Limb (tissue), 2 donors: ENCODE data around the gene POLDIP2.
A peak's percentile ranks its signal among the peaks of the same experiment; 100 is the strongest.

Experiments
- DNase-seq, 2 donors: peaks; one replicate each; pipeline ENCODE4 v3.0.0-alpha.2; 2016; ENCODE audit errors: extremely low spot score in 2 of 2

POLDIP2 gene

DNA sequence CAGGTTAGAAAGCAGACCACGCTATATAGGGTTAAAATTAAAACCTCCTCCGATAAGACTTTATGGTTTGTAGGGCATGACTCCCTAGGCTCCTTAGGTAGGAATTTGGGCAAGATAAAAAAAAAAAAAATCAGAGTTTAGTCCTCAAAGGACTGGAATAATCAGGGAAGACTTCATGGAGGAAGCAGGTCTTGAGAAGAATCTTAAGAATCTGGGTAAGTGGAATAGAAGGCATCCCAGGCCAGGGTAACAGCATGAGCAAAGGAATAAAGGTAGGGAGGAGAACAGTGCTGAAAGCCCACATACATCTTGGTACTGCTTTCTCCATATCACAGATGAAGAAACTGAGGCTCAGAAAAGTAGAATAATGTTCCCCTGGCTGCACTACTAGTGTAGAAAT, 33.2 kb upstream of the POLDIP2 start:
- no peak for DNase-seq

DNA sequence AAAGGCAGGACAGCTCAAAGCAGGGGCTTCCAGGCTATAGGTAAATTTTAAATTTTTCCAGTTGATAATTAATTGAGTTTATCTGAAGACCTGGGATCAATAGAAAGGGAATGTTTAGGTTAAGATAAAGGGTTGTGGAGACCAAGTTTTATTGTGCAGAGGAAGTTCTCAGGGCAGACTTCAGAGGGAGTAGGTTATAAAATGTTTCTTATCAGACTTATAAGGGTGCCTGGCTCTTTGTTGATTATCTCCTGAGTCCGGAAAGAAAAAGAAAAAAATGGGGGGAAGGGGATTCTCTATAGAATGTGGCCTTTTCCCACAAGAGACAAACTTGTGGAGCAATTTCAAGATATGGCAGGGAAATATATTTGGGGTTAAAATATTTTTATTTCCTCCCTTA, 32.8 kb upstream of the POLDIP2 start:
- DNase-seq = no peak

DNA sequence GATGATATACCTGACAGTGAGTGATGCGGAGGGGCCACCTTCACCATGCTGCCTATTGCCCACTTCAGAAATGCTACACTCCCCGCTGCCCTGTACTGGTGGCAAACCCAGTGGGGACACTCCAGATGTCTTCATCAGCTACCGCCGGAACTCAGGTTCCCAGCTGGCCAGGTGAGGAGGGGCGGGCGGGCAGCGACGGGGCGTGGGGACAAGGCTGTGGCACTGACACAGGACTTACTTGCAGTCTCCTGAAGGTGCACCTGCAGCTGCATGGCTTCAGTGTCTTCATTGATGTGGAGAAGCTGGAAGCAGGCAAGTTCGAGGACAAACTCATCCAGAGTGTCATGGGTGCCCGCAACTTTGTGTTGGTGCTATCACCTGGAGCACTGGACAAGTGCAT, 30.8 kb upstream of the POLDIP2 start:
- DNase-seq = no peak

DNA sequence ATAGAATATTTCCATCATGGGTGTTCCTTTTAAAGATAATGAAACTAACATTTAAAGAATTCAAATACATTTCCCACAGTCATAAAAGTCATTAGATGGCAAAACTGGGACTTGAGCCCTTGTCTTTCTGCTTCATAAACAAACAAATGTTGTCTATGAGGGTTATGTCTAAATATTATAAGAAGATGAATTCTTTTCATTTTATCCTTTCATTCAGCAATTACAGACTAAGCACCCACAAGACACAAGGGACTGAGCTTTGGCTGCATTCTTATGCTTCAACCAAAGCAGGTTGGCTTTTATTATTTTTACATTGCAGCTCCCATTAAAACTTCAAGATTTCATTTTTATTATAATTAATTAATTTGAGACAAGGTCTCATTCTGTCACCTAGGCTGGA, 29.1 kb upstream of the POLDIP2 start:
- no peak for DNase-seq

DNA sequence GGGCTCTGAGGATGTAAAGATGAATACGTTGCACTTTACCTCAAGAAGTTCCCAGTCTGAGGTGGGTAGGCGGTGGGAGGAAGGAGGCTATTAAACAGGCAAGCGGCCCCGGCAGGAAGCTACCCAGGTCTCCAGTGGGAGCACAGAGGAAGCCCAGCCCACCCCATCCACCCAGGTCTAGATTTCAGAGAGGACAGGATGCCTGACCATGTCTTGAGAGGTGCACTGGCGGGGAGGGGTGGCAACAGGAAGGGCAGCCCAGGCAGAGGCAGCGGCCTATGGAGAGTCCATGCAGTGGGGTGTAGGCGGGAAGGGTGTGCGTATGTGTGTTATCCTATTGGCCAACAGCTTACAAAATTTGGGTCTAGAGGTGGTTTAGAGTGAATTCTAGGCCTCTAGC, 28.1 kb upstream of the POLDIP2 start:
- no peak for DNase-seq

DNA sequence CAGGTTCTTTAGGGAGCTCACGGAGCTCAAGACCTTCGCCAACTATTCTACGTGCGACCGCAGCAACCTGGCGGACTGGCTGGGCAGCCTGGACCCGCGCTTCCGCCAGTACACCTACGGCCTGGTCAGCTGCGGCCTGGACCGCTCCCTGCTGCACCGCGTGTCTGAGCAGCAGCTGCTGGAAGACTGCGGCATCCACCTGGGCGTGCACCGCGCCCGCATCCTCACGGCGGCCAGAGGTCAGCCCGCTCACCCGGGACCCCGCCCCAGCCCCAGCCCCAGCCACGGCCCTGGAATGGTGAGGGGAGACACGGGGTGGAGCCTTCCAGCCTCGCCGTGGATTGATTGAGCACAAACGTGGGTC, 27.7 kb upstream of the POLDIP2 start:
- DNase-seq = no peak

DNA sequence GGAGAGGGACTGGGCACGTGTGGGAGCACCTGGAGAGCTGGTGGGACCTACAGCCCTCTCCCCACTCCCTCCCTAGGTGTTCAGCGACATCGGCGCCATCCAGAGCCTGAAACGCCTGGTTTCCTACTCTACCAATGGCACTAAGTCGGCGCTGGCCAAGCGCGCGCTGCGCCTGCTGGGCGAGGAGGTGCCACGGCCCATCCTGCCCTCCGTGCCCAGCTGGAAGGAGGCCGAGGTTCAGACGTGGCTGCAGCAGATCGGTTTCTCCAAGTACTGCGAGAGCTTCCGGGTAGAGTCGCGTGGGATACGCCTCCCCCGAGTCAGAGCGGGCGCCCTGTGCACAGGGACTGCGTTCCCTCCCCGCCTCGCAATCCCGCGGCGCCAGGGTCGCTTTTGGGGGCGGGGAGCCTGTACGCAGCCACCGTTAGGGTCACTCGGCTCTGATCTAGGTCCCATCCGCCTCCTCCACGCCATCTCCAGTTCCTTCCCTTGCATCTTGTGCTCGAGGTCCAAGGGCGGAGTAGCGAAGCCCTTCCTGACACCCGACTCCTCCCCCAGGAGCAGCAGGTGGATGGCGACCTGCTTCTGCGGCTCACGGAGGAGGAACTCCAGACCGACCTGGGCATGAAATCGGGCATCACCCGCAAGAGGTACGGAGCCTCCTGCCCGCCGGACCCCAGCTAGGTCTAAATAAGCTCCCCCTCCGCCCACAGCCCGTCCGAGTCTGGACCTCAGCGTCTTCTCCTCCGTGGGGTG, 27.1 kb upstream of the POLDIP2 start:
- no peak for DNase-seq

DNA sequence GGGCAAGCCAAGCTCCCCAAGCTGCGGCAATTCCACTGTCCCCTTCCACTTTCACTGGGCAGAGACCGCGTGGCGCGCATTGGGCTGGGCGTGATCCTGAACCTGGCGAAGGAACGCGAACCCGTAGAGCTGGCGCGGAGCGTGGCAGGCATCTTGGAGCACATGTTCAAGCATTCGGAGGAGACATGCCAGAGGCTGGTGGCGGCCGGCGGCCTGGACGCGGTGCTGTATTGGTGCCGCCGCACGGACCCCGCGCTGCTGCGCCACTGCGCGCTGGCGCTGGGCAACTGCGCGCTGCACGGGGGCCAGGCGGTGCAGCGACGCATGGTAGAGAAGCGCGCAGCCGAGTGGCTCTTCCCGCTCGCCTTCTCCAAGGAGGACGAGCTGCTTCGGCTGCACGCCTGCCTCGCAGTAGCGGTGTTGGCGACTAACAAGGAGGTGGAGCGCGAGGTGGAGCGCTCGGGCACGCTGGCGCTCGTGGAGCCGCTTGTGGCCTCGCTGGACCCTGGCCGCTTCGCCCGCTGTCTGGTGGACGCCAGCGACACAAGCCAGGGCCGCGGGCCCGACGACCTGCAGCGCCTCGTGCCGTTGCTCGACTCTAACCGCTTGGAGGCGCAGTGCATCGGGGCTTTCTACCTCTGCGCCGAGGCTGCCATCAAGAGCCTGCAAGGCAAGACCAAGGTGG, 24.0 kb upstream of the POLDIP2 start:
- peak in 1 of 2 donors; percentile 47 for DNase-seq

DNA sequence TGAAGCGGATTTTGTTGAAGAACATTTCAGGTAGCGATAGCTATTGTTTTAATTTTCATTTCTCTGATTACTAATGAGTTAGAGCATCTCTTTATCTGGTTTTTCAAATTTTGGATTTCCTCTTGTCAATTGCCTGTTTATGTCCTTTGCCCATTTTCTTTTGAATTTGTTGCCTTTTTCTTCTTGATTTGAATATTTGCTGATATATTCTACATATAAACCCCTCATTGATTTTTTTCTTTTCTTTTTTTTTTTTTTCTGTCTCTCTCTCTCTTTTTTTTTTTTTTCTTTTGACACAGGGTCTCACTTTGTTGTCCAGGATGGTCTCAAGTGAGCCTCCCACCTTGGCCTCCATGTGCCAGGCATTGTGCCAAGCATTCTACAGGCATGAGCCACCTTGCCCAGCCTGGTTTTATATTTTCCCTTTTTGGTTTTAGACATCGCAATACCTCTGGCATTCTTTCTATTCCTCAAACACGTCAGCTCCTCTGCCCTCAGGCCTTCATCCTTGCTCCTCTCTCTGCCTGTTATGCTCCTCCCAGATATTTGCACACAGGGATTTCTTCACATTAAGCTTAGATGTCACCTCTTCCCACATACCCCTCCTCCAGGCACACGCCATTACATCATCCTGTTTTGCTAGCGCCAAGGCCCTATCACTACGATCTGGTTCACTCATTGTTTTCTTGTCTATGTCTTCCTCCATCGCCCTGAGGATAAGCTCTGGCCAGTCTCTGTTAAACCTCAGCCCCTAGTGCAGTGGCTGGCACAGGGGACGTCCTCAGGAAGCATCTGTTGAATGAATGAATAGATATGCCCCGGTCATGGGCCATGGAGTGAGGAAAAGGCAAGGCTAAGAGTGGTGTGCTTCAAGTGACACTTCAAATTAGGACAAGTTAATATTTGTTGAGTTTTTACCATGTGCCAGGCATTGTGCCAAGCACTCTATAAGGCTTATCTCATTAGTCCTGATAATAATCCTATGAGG, 22.8 kb upstream of the POLDIP2 start:
- no peak for DNase-seq

DNA sequence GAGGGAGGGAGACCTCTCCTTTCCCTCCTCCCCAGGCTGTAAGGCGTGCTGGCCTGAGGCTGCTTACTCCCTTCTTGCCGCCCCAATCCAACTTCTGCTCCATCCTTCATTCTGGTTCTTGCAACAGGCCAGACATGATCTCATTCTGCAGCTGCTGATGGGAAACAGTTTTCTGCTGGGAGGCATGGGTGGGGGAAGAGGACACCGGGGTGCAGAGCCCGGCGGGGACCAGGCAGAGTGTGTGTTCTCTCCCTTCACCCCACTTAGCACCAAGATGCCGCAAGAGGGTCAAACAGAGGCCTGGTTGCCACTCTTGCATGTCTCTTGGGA, 15.6 kb upstream of the POLDIP2 start:
- no peak for DNase-seq

DNA sequence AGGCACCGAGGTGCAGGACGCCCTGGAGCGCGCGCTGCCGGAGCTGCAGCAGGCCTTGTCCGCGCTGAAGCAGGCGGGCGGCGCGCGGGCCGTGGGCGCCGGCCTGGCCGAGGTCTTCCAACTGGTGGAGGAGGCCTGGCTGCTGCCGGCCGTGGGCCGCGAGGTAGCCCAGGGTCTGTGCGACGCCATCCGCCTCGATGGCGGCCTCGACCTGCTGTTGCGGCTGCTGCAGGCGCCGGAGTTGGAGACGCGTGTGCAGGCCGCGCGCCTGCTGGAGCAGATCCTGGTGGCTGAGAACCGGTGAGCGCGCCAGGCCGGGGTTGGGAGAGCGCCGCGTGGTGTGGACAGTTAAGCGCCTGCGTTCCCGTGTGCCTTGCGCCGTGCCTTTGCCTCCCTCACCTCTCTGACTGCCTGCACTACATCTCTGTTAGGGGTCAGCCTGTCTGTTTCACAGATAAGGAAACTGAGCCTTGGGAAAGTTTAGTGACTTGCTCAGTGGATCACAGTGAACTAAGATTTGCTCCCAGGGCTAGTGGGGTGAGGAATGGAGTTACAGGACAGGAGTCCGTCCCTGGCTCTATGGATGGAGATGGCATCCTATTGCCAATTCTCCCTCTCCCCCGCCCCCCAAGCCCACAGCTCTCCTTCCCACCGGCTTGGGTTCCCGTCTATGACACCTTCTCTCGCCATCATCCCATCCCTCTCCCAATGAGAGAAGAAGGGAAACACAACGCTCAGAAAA, 15.0 kb upstream of the POLDIP2 start:
- no peak for DNase-seq

DNA sequence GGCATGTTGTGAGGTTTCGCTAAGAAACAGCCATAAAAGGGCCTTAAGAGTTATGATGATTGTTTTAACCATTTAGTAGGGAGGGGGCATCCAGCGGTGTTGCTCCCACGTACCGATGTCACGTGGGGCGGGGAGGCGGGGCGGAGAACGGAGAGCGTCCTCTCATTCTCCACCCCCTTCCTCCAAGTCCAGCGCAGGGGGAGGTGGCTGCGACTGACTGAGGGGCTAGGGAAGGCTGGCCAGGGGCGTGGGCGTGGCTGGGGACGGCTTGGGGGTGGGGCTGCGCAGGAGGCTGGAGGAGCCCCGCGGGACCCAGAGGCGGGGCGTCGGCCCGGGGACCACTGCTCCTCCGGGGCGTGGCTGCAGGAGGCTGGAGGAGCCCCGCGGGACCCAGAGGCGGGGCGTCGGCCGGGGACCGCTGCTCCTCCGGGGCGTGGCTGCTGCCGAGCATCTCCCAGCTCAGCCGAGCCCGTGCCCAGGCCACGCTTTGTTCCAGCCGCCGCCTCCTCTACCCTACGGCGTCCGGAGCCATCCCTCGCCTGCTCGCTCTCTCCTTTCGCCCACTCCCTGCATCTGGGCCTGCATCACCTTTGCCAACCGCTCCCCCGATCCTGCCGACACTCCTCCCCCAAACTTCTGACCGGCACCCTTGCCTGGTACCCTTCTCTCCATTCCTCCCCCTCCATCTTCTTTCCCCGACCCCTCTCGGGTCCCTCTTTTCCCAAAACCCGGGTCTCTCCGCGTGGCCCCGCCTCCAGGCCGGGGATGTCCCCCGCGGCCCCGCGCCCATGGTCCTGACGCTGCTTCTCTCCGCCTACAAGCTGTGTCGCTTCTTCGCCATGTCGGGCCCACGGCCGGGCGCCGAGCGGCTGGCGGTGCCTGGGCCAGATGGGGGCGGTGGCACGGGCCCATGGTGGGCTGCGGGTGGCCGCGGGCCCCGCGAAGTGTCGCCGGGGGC, 14.2 kb upstream of the POLDIP2 start, which contains the start of gene SARM1:
Gene SARM1 (plus strand): TSS at position 450 of the 958 bp plus-strand sequence. CDS start 339 bp downstream, at position 789.
- DNase-seq = peak; percentile 74 to 91

DNA sequence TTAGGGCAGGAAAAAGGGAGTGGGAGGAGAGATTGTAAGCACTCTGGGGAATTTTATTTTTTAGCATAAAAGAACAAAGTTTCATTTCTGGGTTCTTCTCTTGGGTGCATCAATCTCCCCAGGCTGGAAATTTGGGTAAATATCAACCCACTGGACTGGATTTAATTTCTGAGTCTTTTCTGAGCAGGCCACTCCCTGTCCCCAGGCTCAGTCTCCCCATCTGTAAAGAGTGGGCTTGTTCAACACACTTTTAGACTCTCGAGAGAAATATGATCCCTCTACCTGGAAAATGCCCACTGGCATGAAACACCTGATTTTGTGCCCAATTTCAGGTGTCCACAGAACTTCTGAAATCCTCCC, 13.4 kb upstream of the POLDIP2 start:
- no peak for DNase-seq

DNA sequence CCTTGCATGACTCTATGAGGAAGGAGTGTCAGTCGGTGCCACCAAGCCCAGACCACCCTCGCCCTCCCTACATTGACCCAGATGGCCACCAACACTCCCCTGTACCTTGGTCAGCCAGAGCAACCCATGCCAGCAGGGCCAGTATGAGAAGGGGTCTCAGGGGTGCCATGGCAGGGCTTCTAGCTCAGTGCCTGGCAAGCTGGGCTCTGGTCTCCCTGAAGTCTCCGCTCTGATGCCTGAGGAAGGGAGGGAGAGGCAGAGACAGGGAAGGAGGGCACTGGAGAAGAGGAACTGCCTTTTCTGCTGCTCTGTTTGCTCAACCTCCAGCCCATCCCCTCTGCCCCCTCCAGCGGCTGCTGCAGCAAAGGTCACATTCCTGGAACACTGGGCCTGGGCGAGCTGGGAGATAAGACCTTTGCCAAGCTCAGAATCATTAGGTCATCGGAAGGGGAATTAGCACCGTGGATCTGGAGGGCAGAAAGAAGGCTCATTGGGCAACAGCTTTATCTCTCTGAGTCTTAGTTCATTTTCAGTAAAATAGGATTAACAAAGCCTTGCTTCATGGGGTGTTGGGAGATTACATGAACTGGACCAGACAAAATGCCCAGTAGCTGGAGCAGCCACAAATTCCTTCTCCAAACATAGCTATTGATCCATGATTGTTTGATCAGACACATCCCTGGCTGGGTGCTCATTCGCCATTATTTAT, 12.9 kb upstream of the POLDIP2 start, which contains the start of gene VTN:
Gene VTN (minus strand): TSS at position 273 of the 709 bp plus-strand sequence. CDS start 104 bp downstream, at position 169.
- DNase-seq = no peak

DNA sequence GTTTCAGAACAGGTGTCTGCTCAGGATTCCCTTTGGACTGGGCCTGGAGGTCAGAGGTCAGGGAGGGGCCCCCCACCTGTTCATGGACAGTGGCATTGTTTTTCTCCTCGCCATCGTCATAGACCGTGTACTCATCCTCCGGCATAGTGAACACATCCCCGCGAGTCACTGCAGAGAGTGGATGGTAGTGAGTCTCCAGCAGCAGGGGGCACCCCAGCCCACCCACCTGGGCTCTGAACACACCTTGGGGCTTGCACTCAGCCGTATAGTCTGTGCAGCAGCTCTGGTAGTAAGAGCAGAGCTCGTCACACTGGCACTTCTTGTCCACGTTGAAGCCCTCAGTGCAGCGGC, 12.3 kb upstream of the POLDIP2 start:
- DNase-seq = no peak

DNA sequence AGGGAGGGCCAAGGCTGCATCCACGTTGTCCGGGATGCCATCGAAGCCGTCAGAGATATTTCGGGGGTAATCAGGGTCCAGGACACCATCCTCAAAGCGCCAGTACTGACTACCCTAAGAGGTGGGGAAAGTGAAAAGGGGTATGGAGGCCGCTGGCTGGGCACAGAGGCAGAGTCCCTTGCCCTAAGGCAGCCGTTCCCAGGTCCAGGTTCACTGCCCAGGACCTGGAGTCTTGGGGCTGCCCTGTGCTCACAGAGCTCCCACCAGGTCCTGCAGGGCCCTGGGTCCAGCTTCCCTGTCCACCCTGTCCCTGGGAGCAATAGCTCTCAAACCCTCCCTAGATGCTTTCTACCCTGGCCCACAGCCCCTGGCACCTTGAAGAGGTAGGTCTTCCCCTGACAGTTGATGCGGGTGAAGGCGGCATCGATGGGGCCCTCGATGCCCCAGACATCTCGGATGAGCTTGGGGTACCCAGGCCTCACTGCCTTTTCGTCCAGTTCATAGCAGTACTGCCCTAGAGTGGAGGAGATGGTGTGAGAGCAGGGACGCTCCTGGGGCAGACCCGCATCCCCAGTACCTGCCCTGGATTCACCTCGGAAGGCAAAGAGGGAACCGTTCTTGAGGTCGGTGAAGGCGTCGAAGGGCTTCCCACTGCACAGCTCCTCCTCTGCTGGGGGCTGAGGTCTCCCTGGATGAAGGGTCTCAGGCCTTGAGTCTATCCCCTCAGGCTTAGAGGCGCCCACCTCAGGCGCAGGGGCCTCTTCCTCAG, 11.8 kb upstream of the POLDIP2 start:
- no peak for DNase-seq

DNA sequence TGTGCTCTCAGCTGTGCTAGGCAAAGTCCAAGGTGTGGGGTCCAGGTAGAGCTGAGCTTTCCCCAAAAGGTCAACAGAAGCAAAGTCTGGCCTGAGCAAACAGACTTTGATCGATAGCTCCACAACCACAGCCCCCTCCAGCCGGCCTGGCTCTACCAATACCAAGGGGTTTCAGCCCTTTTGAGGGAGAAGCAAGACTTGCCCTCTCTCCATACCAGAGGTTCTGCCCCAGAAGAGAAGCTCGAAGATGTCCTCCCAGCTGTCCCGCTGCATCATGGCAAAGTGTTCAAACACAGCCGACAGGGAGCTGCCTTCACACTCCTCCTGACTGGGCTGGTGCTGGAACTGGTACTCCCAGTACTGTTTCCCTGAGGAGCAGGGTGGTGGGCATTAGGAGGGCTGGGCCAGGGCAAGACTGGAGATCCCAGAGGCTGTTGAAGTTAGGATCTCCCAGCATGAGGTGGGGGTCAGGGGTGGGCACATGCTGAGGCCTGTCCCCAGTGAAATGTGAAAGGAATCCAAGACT, 11.0 kb upstream of the POLDIP2 start:
- DNase-seq = no peak

DNA sequence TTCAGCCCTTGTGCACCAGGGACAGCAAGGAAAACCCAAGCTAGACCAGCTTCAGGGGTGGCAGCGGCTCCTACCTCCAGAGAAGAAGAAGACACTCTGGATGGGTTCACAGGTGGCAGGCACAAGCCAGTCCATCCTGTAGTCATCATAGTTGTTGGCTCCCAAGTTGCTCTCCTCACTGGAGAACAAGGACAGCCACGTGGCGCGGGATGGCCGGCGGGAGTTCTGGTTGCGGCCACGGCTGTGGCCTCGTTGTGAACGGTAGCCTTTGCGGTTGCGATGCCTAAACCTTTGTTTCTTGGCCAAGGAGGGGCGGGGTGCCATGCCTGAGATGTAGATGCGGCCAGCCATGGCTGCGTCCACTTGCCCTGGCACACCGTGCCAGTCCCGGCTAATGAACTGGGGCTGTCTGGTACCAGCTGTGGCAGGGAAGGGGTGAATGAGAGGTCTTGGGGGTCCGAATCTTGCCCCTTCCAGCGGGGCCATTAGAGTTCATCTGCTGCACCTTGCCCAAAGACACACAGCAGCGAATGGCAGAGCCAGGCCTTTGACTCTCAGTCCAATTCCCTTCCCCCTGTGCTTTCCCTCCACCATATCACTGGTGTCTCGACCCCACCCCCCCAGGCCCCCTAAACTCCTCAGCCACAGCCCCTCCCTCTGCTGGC, 10.4 kb upstream of the POLDIP2 start:
- no peak for DNase-seq
